ENCODE results near the gene AQP4.

Gene AQP4

GRCh38 chr18:26827581-26827980 lies 37.9 kb downstream of the AQP4 start:
- TF ChIP-seq, protein P1, sequence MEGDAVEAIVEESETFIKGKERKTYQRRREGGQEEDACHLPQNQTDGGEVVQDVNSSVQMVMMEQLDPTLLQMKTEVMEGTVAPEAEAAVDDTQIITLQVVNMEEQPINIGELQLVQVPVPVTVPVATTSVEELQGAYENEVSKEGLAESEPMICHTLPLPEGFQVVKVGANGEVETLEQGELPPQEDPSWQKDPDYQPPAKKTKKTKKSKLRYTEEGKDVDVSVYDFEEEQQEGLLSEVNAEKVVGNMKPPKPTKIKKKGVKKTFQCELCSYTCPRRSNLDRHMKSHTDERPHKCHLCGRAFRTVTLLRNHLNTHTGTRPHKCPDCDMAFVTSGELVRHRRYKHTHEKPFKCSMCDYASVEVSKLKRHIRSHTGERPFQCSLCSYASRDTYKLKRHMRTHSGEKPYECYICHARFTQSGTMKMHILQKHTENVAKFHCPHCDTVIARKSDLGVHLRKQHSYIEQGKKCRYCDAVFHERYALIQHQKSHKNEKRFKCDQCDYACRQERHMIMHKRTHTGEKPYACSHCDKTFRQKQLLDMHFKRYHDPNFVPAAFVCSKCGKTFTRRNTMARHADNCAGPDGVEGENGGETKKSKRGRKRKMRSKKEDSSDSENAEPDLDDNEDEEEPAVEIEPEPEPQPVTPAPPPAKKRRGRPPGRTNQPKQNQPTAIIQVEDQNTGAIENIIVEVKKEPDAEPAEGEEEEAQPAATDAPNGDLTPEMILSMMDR (IDR thresholded peaks at IDR 0.05; ENCODE audit: control extremely low read depth, extremely low read depth, low read depth, missing control alignments) = no peak
- POLR2A ChIA-PET = no interaction called here
- DNase-seq (ENCODE audit: extremely low spot score) = no peak
- CTCF ChIA-PET = interaction anchor here (1.9 to 2.5 kb wide), 2 partner anchors 14 to 25 kb away, joined by 5 to 6 read pairs; no protein-coding TSS in a partner anchor

GRCh38 chr18:26826656-26827235 lies 38.8 kb downstream of the AQP4 start:
- POLR2A ChIA-PET = no interaction called here
- CTCF ChIA-PET = interaction anchor here (1.1 to 2.5 kb wide), 5 partner anchors 9 to 365 kb away, joined by 3 to 6 read pairs (median 5); no protein-coding TSS in a partner anchor
- TF ChIP-seq, protein P1 (IDR thresholded peaks at IDR 0.05; ENCODE audit: control extremely low read depth, extremely low read depth, low read depth, missing control alignments) = no peak
- DNase-seq (ENCODE audit: extremely low spot score) = no peak

DNA sequence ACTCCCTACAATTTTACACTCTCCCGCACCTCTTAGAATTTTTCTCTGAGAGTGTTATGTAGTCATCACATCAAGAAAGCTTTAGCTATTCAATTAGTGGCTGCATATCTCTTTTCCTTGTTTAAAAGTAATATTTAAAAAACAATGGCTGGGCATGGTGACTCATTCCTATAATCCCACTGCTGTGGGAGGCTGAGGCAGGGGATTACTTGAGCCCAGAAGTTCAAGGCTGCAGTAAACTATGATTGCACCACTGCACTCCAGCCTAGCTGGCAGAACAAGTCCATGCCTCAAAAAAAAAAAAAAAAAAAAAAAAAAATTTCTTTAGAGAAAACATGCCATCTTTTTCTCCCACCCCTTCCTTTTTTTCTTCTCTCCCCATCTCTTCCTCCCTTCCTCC lies 44.3 kb downstream of the AQP4 start:
- TF ChIP-seq, protein P1 (IDR thresholded peaks at IDR 0.05; ENCODE audit: control extremely low read depth, extremely low read depth, low read depth, missing control alignments) = no peak
- DNase-seq (ENCODE audit: extremely low spot score) = no peak
- POLR2A ChIA-PET = no interaction called here
- CTCF ChIA-PET = interaction anchor here (1.0 to 1.3 kb wide), 2 partner anchors 9 kb away, joined by 3 read pairs; no protein-coding TSS in a partner anchor

GRCh38 chr18:26819046-26819445 lies 46.5 kb downstream of the AQP4 start:
- ChIA-PET CTCF (interaction anchor here (1.3 kb wide), 1 partner anchor 16 kb away, joined by 3 read pairs; no protein-coding TSS in a partner anchor), POLR2A (no interaction called here)
- TF ChIP-seq, protein P1 (IDR thresholded peaks at IDR 0.05; ENCODE audit: control extremely low read depth, extremely low read depth, low read depth, missing control alignments) = no peak
- no peak for DNase-seq (ENCODE audit: extremely low spot score)

DNA sequence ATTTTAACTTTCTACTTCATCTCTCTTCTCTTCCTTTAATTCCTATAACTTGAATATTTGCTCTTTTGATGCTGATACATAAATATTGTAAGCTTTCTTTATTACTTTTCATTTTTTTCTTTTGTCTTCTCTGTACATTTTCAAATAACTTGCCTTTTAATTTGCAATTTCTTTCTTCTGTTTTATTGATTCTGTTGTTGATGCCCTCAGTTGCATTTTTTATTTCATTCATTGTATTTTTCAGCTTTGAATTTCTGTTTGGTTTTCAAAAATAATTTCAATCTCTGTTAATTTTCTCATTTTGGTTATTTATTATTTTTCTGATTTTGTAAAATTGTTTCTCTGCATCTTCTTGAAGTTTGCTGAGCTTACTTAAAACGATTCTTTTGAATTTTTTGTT lies 47.0 kb downstream of the AQP4 start:
- no peak for DNase-seq (ENCODE audit: extremely low spot score)
- POLR2A ChIA-PET = no interaction called here
- CTCF ChIA-PET = interaction anchor here (1.3 to 1.4 kb wide), 2 partner anchors 12 to 15 kb away, joined by 3 to 4 read pairs; no protein-coding TSS in a partner anchor
- TF ChIP-seq, protein P1 (IDR thresholded peaks at IDR 0.05; ENCODE audit: control extremely low read depth, extremely low read depth, low read depth, missing control alignments) = no peak

DNA sequence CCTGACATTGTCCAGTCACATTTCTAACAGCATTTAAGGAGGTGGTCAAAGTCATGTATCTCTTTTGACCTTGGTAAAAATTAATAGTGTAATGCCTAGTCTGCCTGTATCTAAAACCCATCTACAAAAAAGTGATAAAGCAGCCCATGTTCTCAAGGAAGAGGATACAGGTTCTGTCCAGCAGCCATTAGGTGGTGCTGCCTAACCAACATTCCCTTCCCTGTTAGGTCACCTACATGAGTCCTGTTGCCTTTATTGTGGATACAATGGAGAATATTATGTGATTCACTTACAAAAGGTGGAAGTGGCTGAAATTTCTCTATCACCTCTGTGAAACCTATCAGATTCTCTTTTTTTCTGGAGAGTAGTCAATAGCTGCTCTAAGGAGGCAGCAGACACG lies 52.5 kb downstream of the AQP4 start:
- ChIA-PET POLR2A (no interaction called here), CTCF (interaction anchor here (1.0 to 1.5 kb wide), 5 partner anchors 8 to 792 kb away, joined by 3 to 6 read pairs (median 3); no protein-coding TSS in a partner anchor)
- peak; percentile 22 for DNase-seq (ENCODE audit: extremely low spot score)
- TF ChIP-seq, protein P1 (IDR thresholded peaks at IDR 0.05; ENCODE audit: control extremely low read depth, extremely low read depth, low read depth, missing control alignments) = peak; percentile 56

Data from GM10248 (cell line).